ENCODE data around the gene HADHA. TPM values are rescaled to one million over a fixed set of nuclear protein-coding genes. Genes with fewer than 3 reads are reported as not detected.

The HADHA gene
- total RNA-seq, 1 donor from 2014 or later = 124 TPM

- DNase-seq (ENCODE audit: low read depth, low spot score) = no peak
- H3K27ac Mint-ChIP-seq (ENCODE audit: unreplicated experiment) = peak within 1 kb of the TSS; percentile 62
- peaks cover 27% of the 10 kb centered on the region for H3K27me3 Mint-ChIP-seq (ENCODE audit: low read depth)
- peak within 1 kb of the TSS; percentile 90 for H3K4me3 Mint-ChIP-seq
- no peak for TF ChIP-seq CTCF (conservative IDR thresholded peaks at IDR 0.05)
- no peaks in the 10 kb centered on the region for H3K9me3 Mint-ChIP-seq
- H3K4me1 Mint-ChIP-seq = peaks cover 22% of the 10 kb centered on the region
- H3K36me3 Mint-ChIP-seq (ENCODE audit: low read depth) = no peaks in the 10 kb centered on the region
Observed at GRCh38 chr2:26172871-26173775, 71.3 kb downstream of the HADHA start, which contains the start of gene GAREM2. GAREM2 (plus strand) TSS chr2:26173088; CDS start chr2:26173221, 133 bp downstream.

- no peaks in the 10 kb centered on the region for H3K36me3 Mint-ChIP-seq (ENCODE audit: low read depth)
- no peak for TF ChIP-seq CTCF (conservative IDR thresholded peaks at IDR 0.05)
- H3K27me3 Mint-ChIP-seq (ENCODE audit: low read depth) = peaks cover 27% of the 10 kb centered on the region
- peaks cover 22% of the 10 kb centered on the region for H3K4me1 Mint-ChIP-seq
- H3K9me3 Mint-ChIP-seq = no peaks in the 10 kb centered on the region
- H3K27ac Mint-ChIP-seq (ENCODE audit: unreplicated experiment) = no peak overlapping the region
- no peak for DNase-seq (ENCODE audit: low read depth, low spot score)
- peak overlapping the region; percentile 90 for H3K4me3 Mint-ChIP-seq
Observed at GRCh38 chr2:26172189-26172870, 72.1 kb downstream of the HADHA start.

- no peak for TF ChIP-seq CTCF (conservative IDR thresholded peaks at IDR 0.05)
- H3K27ac Mint-ChIP-seq (ENCODE audit: unreplicated experiment) = no peak overlapping the region
- H3K4me1 Mint-ChIP-seq = peaks cover 16% of the 10 kb centered on the region
- no peaks in the 10 kb centered on the region for H3K36me3 Mint-ChIP-seq (ENCODE audit: low read depth)
- peaks cover 25% of the 10 kb centered on the region for H3K27me3 Mint-ChIP-seq (ENCODE audit: low read depth)
- no peak for DNase-seq (ENCODE audit: low read depth, low spot score)
- H3K9me3 Mint-ChIP-seq = no peaks in the 10 kb centered on the region
- peak overlapping the region; percentile 90 for H3K4me3 Mint-ChIP-seq
Observed at GRCh38 chr2:26170795-26171194, 73.6 kb downstream of the HADHA start.

GRCh38 chr2:26169681-26170414, 74.6 kb downstream of the HADHA start:
- Mint-ChIP-seq H3K4me3 (peak overlapping the region; percentile 53), H3K4me1 (peaks cover 12% of the 10 kb centered on the region), H3K9me3 (no peaks in the 10 kb centered on the region), H3K36me3 (ENCODE audit: low read depth) (no peaks in the 10 kb centered on the region), H3K27me3 (ENCODE audit: low read depth) (peaks cover 25% of the 10 kb centered on the region), H3K27ac (ENCODE audit: unreplicated experiment) (no peak overlapping the region)
- no peak for DNase-seq (ENCODE audit: low read depth, low spot score)
- TF ChIP-seq CTCF (conservative IDR thresholded peaks at IDR 0.05) = no peak

GRCh38 chr2:26169226-26169625, 75.2 kb downstream of the HADHA start:
- TF ChIP-seq CTCF (conservative IDR thresholded peaks at IDR 0.05) = no peak
- H3K9me3 Mint-ChIP-seq = no peaks in the 10 kb centered on the region
- H3K27me3 Mint-ChIP-seq (ENCODE audit: low read depth) = peaks cover 19% of the 10 kb centered on the region
- DNase-seq (ENCODE audit: low read depth, low spot score) = no peak
- H3K4me1 Mint-ChIP-seq = peaks cover 6% of the 10 kb centered on the region
- no peaks in the 10 kb centered on the region for H3K36me3 Mint-ChIP-seq (ENCODE audit: low read depth)
- H3K4me3 Mint-ChIP-seq = no peak overlapping the region
- no peak overlapping the region for H3K27ac Mint-ChIP-seq (ENCODE audit: unreplicated experiment)

All from neural crest cell (in vitro differentiated cells).